ENCODE data around the gene TSEN15. TPM values are rescaled to one million over a fixed set of nuclear protein-coding genes. Genes with fewer than 3 reads are reported as not detected.

TSEN15 gene
- polyA plus RNA-seq = 10 to 100 TPM in 2 of 3 donors, 1 to 10 TPM in 1; 7.2 to 19.8 (median 15.2) TPM

GRCh38 chr1:184051485-184052193 lies at the start of gene TSEN15:
TSEN15 (plus strand) TSS chr1:184051730; CDS start chr1:184051756, 26 bp downstream.
- no peak within 1 kb of the TSS for H3K27ac ChIP-seq (ENCODE audit: low read depth, low read length)

GRCh38 chr1:184002071-184002470 lies 49.5 kb upstream of the TSEN15 start:
- no peak overlapping the region for H3K27ac ChIP-seq (ENCODE audit: low read depth, low read length)
- WGBS, 3 donors = 24 to 60% (median 56%) methylated on average over 2 of the region's 2 CpGs

More at GRCh38 chr1:184051485-184052193, at the start of gene TSEN15:
- WGBS, 3 donors = 0% methylated on average over 51 to 54 of the region's 54 CpGs

GRCh38 chr1:184004935-184005334 lies 46.6 kb upstream of the TSEN15 start:
- WGBS, 3 donors = 89 to 96% (median 90%) methylated on average over 4 of the region's 4 CpGs
- H3K27ac ChIP-seq (ENCODE audit: low read depth, low read length) = no peak overlapping the region

GRCh38 chr1:184005506-184005905 lies 46.0 kb upstream of the TSEN15 start:
- WGBS, 3 donors = 81 to 92% (median 87%) methylated on average over 4 of the region's 4 CpGs
- no peak overlapping the region for H3K27ac ChIP-seq (ENCODE audit: low read depth, low read length)

- WGBS, 3 donors = 62 to 88% (median 77%) methylated on average over 2 of the region's 2 CpGs
- H3K27ac ChIP-seq (ENCODE audit: low read depth, low read length) = no peak overlapping the region
Observed at GRCh38 chr1:184010788-184011187, 40.7 kb upstream of the TSEN15 start.

GRCh38 chr1:184012187-184012586 lies 39.3 kb upstream of the TSEN15 start:
- no peak overlapping the region for H3K27ac ChIP-seq (ENCODE audit: low read depth, low read length)

- 90 to 92% (median 90%) methylated on average over 2 of the region's 2 CpGs for WGBS, 3 donors
Observed at GRCh38 chr1:184014271-184014670, 37.3 kb upstream of the TSEN15 start.

GRCh38 chr1:184016169-184016568 lies 35.4 kb upstream of the TSEN15 start:
- H3K27ac ChIP-seq (ENCODE audit: low read depth, low read length) = no peak overlapping the region
- 95 to 97% (median 96%) methylated on average over 2 of the region's 2 CpGs for WGBS, 3 donors

More at GRCh38 chr1:184014271-184014670, 37.3 kb upstream of the TSEN15 start:
- no peak overlapping the region for H3K27ac ChIP-seq (ENCODE audit: low read depth, low read length)

GRCh38 chr1:184017306-184017705 lies 34.2 kb upstream of the TSEN15 start:
- WGBS, 3 donors = 65 to 83% (median 72%) methylated on average over 7 of the region's 7 CpGs
- no peak overlapping the region for H3K27ac ChIP-seq (ENCODE audit: low read depth, low read length)

GRCh38 chr1:184018622-184019021 lies 32.9 kb upstream of the TSEN15 start:
- 41 to 50% (median 44%) methylated on average over 2 of the region's 2 CpGs for WGBS, 3 donors
- no peak overlapping the region for H3K27ac ChIP-seq (ENCODE audit: low read depth, low read length)

- WGBS, 3 donors = 77 to 87% (median 86%) methylated on average over 5 of the region's 5 CpGs
- H3K27ac ChIP-seq (ENCODE audit: low read depth, low read length) = no peak overlapping the region
Observed at GRCh38 chr1:184019069-184019468, 32.5 kb upstream of the TSEN15 start.

- H3K27ac ChIP-seq (ENCODE audit: low read depth, low read length) = no peak overlapping the region
Observed at GRCh38 chr1:184019506-184019905, 32.0 kb upstream of the TSEN15 start.

GRCh38 chr1:184020328-184020727 lies 31.2 kb upstream of the TSEN15 start:
- H3K27ac ChIP-seq (ENCODE audit: low read depth, low read length) = no peak overlapping the region
- 97 to 100% (median 99%) methylated on average over 2 of the region's 2 CpGs for WGBS, 3 donors

More at GRCh38 chr1:184019506-184019905, 32.0 kb upstream of the TSEN15 start:
- WGBS, 3 donors = 91 to 94% (median 92%) methylated on average over 2 of the region's 2 CpGs

- no peak overlapping the region for H3K27ac ChIP-seq (ENCODE audit: low read depth, low read length)
- WGBS, 3 donors = 85 to 88% (median 86%) methylated on average over 3 of the region's 3 CpGs
Observed at GRCh38 chr1:184020855-184021254, 30.7 kb upstream of the TSEN15 start.

GRCh38 chr1:184021728-184022127 lies 29.8 kb upstream of the TSEN15 start:
- H3K27ac ChIP-seq (ENCODE audit: low read depth, low read length) = no peak overlapping the region

GRCh38 chr1:184022668-184023067 lies 28.9 kb upstream of the TSEN15 start:
- H3K27ac ChIP-seq (ENCODE audit: low read depth, low read length) = no peak overlapping the region
- 48 to 52% (median 48%) methylated on average over 2 of the region's 2 CpGs for WGBS, 3 donors

More at GRCh38 chr1:184021728-184022127, 29.8 kb upstream of the TSEN15 start:
- WGBS, 3 donors = 42 to 66% (median 53%) methylated on average over 1 of the region's 1 CpG

- no peak overlapping the region for H3K27ac ChIP-seq (ENCODE audit: low read depth, low read length)
Observed at GRCh38 chr1:184023171-184023570, 28.4 kb upstream of the TSEN15 start.

- H3K27ac ChIP-seq (ENCODE audit: low read depth, low read length) = no peak overlapping the region
- 57 to 77% (median 75%) methylated on average over 1 of the region's 1 CpG for WGBS, 3 donors
Observed at GRCh38 chr1:184025242-184025675, 26.3 kb upstream of the TSEN15 start.

GRCh38 chr1:184027826-184028695 lies 23.5 kb upstream of the TSEN15 start:
- H3K27ac ChIP-seq (ENCODE audit: low read depth, low read length) = no peak overlapping the region
- 68 to 71% (median 70%) methylated on average over 6 of the region's 6 CpGs for whole genome bisulfite sequencing, 3 donors
